ENCODE measurements around the gene EBP. TPM values are rescaled to one million over a fixed set of nuclear protein-coding genes. Genes with fewer than 3 reads are reported as not detected.
"Not testable (repeated sequence)": the region's sequence is repeated elsewhere in the genome, so short reads cannot be mapped to it uniquely, and the experiment has no call there.

Gene EBP
- total and polyA plus RNA-seq, 2 of the 8 experiments (the other 6 are each of a cell fraction or from before 2014, with no cell fraction given): 143 to 286 TPM

DNA sequence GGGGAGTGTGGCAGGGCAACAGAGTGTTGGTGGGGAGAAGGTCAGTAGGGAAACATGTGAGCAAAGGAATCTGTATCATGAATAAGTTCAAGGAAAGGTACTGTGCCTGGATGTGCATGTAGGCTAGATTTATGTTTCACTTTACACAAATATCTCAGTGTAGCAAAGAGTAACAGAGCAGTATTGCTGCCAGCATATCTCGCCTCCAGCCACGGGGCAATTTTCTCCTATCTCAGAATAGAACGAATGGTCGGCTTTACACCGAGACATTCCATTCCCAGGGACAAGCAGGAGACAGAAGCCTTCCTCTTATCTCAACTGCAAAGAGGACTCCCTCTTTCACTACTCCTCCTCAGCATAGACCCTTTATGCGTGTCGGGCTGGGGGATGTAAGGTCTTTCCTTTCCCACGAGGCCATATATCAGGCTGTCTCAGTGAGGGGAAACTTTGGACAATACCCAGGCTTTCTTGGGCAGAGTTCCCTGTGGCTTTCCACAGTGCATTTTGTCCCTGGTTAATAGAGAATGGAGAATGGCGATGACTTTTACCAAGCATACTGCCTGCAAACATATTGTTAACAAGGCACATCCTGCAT, 34.2 kb downstream of the EBP start:
- H3K23me2 ChIP-seq (ENCODE audit: low read depth, low read length); H3K18ac ChIP-seq (ENCODE audit: extremely low read depth, low read length); H3K79me1 ChIP-seq (ENCODE audit: low read depth, low read length); CTCF ChIA-PET (ENCODE audit: partially characterized antibody); H2AFZ ChIP-seq (ENCODE audit: low read length); H2BK5ac ChIP-seq (ENCODE audit: low read depth, low read length); H3K4me2 ChIP-seq (ENCODE audit: insufficient read depth in 1 of 2, low read depth in 2 of 2, low read length in 2 of 2); H4K20me1 ChIP-seq (replicated peaks in 1 of 2; ENCODE audit: control insufficient read depth in 1 of 2, insufficient read depth in 2 of 2, low read length in 2 of 2); H3K56ac ChIP-seq (replicated peaks; ENCODE audit: insufficient read length, low read depth, low read length); H3K23ac ChIP-seq (ENCODE audit: insufficient read length); H3K79me2 ChIP-seq (ENCODE audit: control insufficient read depth in 1 of 2, insufficient read depth in 2 of 2, low read length in 2 of 2); H3K27me3 ChIP-seq (replicated peaks in 1 of 4; ENCODE audit: control insufficient read depth in 3 of 4, extremely low read depth in 1 of 4, insufficient read depth in 3 of 4, low read length in 3 of 4); H3K9me3 ChIP-seq (ENCODE audit: insufficient read depth in 2 of 2, low read depth in 1 of 2, low read length in 1 of 2); H2BK12ac ChIP-seq (ENCODE audit: low read depth, low read length); H3K36me3 ChIP-seq (ENCODE audit: control insufficient read depth in 2 of 4, insufficient read depth in 4 of 4, low read length in 3 of 4); POLR2A ChIA-PET (ENCODE audit: partially characterized antibody); H2BK120ac ChIP-seq (replicated peaks; ENCODE audit: low read depth, low read length); H2BK15ac ChIP-seq (ENCODE audit: low read length); H3K27ac ChIP-seq (ENCODE audit: low read depth, low read length); H3K14ac ChIP-seq (ENCODE audit: insufficient read length); H3K9ac ChIP-seq (replicated peaks in 1 of 4; ENCODE audit: extremely low read depth in 1 of 4, low read depth in 3 of 4, low read length in 3 of 4); DNase-seq (ENCODE audit: low read depth in 1 of 2, low spot score in 2 of 2); H4K5ac ChIP-seq (ENCODE audit: insufficient read length, low read depth, low read length); H2AK5ac ChIP-seq (ENCODE audit: low read depth, low read length); H4K91ac ChIP-seq (replicated peaks; ENCODE audit: insufficient read length, low read length); H3K4ac ChIP-seq (replicated peaks; ENCODE audit: insufficient read length, low read depth, low read length); H3K4me1 ChIP-seq (replicated peaks in 1 of 4; ENCODE audit: control insufficient read depth in 3 of 4, insufficient read depth in 4 of 4, low read length in 3 of 4); H3K4me3 ChIP-seq (ENCODE audit: extremely low read depth in 1 of 4, insufficient read depth in 2 of 4, low read depth in 3 of 4, low read length in 4 of 4); H4K8ac ChIP-seq (ENCODE audit: extremely low read depth, insufficient read depth, low read length); H2BK20ac ChIP-seq (ENCODE audit: low read length): not testable (repeated sequence)
- peak; percentile 55 for FAIRE-seq
- WGBS, 2 experiments (ENCODE audit: extremely low coverage in 1 of 2, insufficient coverage in 1 of 2, insufficient read length in 1 of 2, insufficient replicate concordance in 2 of 2, low coverage in 1 of 2, low lambda C conversion rate in 2 of 2, missing lambda C conversion rate in 1 of 2): 90% methylated on average over 9 of the region's 9 CpGs; no CpG with 5 or more reads in 1 of the 2 experiments
